Epithelial cell of proximal tubule (primary cell): Measurements from ENCODE around the gene PHTF2. TPM values are rescaled to one million over a fixed set of nuclear protein-coding genes. Genes with fewer than 3 reads are reported as not detected.

Experiments
- DNase-seq: peaks from one replicate; pipeline ENCODE4 v3.0.0-alpha.2; 2011; ENCODE audit warnings: low read depth
- H3K4me3 ChIP-seq: 2 replicates; pipeline ENCODE4 v1.5.1; 2011; ENCODE audit warnings: low read depth, mild to moderate bottlenecking, low read length
- total RNA-seq: library from RNA; depleted of rRNA; stranded (reverse); fragments of >200 nt; gene quantifications from 2 replicates; pipeline ENCODE4 v1.2.3, GENCODE V29; 2015
- TF ChIP-seq, protein P1 (sequence below): conservative IDR thresholded peaks from 2 replicates; pipeline ENCODE4 v1.5.1; 2012; ENCODE audit warnings: low read depth, mild to moderate bottlenecking, low read length

PHTF2 gene
- total RNA-seq, 1 donor from 2014 or later: 7.7 TPM

- H3K4me3 ChIP-seq: no peak overlapping the region
- TF ChIP-seq, protein P1, sequence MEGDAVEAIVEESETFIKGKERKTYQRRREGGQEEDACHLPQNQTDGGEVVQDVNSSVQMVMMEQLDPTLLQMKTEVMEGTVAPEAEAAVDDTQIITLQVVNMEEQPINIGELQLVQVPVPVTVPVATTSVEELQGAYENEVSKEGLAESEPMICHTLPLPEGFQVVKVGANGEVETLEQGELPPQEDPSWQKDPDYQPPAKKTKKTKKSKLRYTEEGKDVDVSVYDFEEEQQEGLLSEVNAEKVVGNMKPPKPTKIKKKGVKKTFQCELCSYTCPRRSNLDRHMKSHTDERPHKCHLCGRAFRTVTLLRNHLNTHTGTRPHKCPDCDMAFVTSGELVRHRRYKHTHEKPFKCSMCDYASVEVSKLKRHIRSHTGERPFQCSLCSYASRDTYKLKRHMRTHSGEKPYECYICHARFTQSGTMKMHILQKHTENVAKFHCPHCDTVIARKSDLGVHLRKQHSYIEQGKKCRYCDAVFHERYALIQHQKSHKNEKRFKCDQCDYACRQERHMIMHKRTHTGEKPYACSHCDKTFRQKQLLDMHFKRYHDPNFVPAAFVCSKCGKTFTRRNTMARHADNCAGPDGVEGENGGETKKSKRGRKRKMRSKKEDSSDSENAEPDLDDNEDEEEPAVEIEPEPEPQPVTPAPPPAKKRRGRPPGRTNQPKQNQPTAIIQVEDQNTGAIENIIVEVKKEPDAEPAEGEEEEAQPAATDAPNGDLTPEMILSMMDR: no peak
- no peak for DNase-seq
Measured at GRCh38 chr7:77812290-77812685, 13.7 kb downstream of the PHTF2 start.

DNA sequence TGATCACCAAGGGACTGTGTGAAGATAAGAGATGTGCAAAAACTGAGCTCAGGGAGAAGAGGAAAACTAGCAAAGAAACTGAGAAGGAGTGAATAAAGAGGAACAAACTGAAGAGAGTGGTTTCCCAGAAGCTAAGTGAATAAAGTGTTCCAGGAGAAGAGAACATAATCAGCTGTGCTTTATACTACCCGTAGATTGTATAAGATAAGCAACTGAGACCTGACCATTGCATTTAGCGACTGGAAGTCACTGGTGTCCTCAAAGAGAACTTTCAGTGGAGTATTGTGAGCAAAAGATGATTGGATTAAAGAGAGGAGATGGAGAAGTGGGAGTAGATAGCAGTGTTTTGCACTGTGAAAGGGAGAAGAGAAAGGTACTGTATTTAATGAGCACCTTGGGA, 14.6 kb downstream of the PHTF2 start:
- H3K4me3 ChIP-seq: no peak overlapping the region
- TF ChIP-seq, protein P1: no peak
- no peak for DNase-seq

- TF ChIP-seq, protein P1: no peak
- H3K4me3 ChIP-seq: no peak overlapping the region
Measured at GRCh38 chr7:77819021-77819420, 20.4 kb downstream of the PHTF2 start.

DNA sequence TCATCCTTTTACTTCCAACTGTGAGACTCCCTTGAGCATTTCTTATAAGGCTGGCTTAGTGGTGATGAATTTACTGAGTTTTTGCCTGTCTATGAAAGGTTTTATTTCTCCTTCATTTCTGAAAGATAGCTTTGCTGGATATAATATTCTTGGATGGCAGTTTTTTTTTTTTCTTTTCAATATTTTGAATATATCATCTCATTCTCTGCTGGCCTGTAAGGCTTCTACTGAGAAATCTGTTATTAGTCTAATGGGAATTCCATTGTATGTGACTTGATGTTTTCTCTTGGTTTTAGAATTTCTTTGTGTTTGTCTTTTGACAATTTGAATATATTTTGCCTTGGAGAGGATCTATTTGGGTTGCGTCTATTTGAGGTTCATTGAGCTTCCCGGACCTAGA, 22.4 kb downstream of the PHTF2 start:
- TF ChIP-seq, protein P1: no peak
- H3K4me3 ChIP-seq: no peak overlapping the region
- DNase-seq: no peak

More at GRCh38 chr7:77819021-77819420, 20.4 kb downstream of the PHTF2 start:
- no peak for DNase-seq

DNA sequence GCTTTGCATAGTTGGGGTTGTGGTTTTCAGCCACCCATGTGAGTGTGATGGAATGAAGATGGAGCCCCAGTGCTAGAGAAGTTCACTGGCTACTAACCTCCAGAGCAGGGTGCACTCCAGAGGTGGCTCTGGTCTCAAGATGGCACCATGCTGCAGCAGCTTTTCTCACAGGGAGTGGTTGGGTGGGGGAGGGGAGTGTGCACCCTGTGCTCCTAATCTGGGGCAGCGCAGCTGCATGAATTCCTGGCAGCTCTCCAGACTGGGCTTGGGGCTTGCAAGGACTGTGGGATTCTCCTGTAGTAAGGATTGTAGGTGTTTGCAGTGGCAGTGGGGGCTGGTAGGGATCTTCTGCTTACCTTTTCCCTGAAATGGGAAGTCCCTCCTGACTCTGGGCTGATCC, 23.7 kb downstream of the PHTF2 start:
- DNase-seq: no peak
- H3K4me3 ChIP-seq: no peak overlapping the region
- TF ChIP-seq, protein P1: no peak

- DNase-seq: no peak
- TF ChIP-seq, protein P1: no peak
- H3K4me3 ChIP-seq: no peak overlapping the region
Measured at GRCh38 chr7:77823787-77824186, 25.2 kb downstream of the PHTF2 start.

GRCh38 chr7:77824636-77825035, 26.1 kb downstream of the PHTF2 start:
- no peak overlapping the region for H3K4me3 ChIP-seq
- TF ChIP-seq, protein P1: no peak
- no peak for DNase-seq
